GM23338 (cell line): ENCODE data around the gene CDC42BPA. TPM values are rescaled to one million over a fixed set of nuclear protein-coding genes. Genes with fewer than 3 reads are reported as not detected.

ENCODE experiments used
- ATAC-seq: fragments of 200-7000 bp; cut with Tn5 transposase; 3 replicates; pipeline ENCODE4 v1.9.1; 2020
- DNase-seq: peaks from one replicate; pipeline ENCODE4 v3.0.0-alpha.2; 2015; ENCODE audit warnings: low spot score
- H2AFZ ChIP-seq: fragments of 200-600 bp; sonication (generic); 2 replicates; pipeline ENCODE4 v1.8.0; 2016; ENCODE audit warnings: antibody characterized with exemption, mild to moderate bottlenecking, moderate library complexity
- H3F3A ChIP-seq: fragments of 200-600 bp; sonication (generic); replicated peaks from 2 replicates; pipeline ENCODE4 v1.8.0; 2017; ENCODE audit warnings: antibody characterized with exemption, mixed run types, low read depth
- H3K27ac ChIP-seq: fragments of 200-600 bp; sonication (generic); 2 replicates; pipeline ENCODE4 v1.6.1; 2016; ENCODE audit warnings: low read depth
- H3K27me3 ChIP-seq: fragments of 200-600 bp; sonication (generic); 2 replicates; pipeline ENCODE4 v1.8.0; 2016; ENCODE audit warnings: mild to moderate bottlenecking, mixed run types, moderate library complexity; ENCODE audit not compliant: insufficient read depth
- H3K36me3 ChIP-seq: fragments of 200-600 bp; sonication (generic); 2 replicates; pipeline ENCODE4 v1.8.0; 2016; ENCODE audit warnings: mild to moderate bottlenecking; ENCODE audit not compliant: insufficient read depth
- H3K4me1 ChIP-seq: fragments of 200-600 bp; sonication (generic); 2 replicates; pipeline ENCODE4 v1.8.0; 2016; ENCODE audit warnings: mild to moderate bottlenecking, moderate library complexity; ENCODE audit not compliant: insufficient read depth
- H3K4me2 ChIP-seq: fragments of 200-600 bp; sonication (generic); 2 replicates; pipeline ENCODE4 v1.7.1; 2017; ENCODE audit warnings: mixed run types
- H3K4me3 ChIP-seq: fragments of 200-600 bp; sonication (generic); 2 replicates; pipeline ENCODE4 v1.6.1; 2016; ENCODE audit warnings: mixed run types
- H3K79me2 ChIP-seq: fragments of 200-600 bp; sonication (generic); replicated peaks from 2 replicates; pipeline ENCODE4 v1.8.0; 2017; ENCODE audit warnings: mild to moderate bottlenecking; ENCODE audit not compliant: insufficient read depth
- H3K9me2 ChIP-seq: fragments of 200-600 bp; sonication (generic); 2 replicates; pipeline ENCODE4 v1.8.0; 2017; ENCODE audit not compliant: insufficient read depth
- H4K20me1 ChIP-seq: fragments of 200-600 bp; sonication (generic); replicated peaks from 2 replicates; pipeline ENCODE4 v1.8.0; 2017; ENCODE audit warnings: mild to moderate bottlenecking; ENCODE audit not compliant: insufficient read depth
- H3K27ac Mint-ChIP-seq: 2 replicates; pipeline ENCODE4 v1.8.0; 2020; ENCODE audit warnings: inconsistent platforms, mild to moderate bottlenecking, moderate library complexity, mixed read lengths
- H3K27me3 Mint-ChIP-seq: 3 replicates; pipeline ENCODE4 v1.8.0; 2022; ENCODE audit warnings: low read depth, mild to moderate bottlenecking, moderate library complexity, mixed read lengths, inconsistent platforms; ENCODE audit not compliant: insufficient read depth, poor library complexity
- H3K36me3 Mint-ChIP-seq: 3 replicates; pipeline ENCODE4 v1.8.0; 2021; ENCODE audit warnings: low read depth, mild to moderate bottlenecking, inconsistent platforms, moderate library complexity, mixed read lengths
- H3K4me1 Mint-ChIP-seq: 3 replicates; pipeline ENCODE4 v1.8.0; 2020; ENCODE audit warnings: mild to moderate bottlenecking, inconsistent platforms, mixed read lengths
- H3K4me3 Mint-ChIP-seq: 3 replicates; pipeline ENCODE4 v1.8.0; 2021; ENCODE audit warnings: moderate library complexity, mild to moderate bottlenecking, inconsistent platforms, mixed read lengths
- H3K9me3 Mint-ChIP-seq: 3 replicates; pipeline ENCODE4 v1.8.0; 2020; ENCODE audit warnings: moderate library complexity, mild to moderate bottlenecking, inconsistent platforms, mixed read lengths
- CREB1 ChIP-seq: fragments of 250-450 bp; sonication (Bioruptor Pico); IDR thresholded peaks from 2 replicates; pipeline ENCODE4 v1.5.0; 2020; ENCODE audit warnings: low read depth, mild to moderate bottlenecking, moderate library complexity
- CTCF ChIP-seq, 2 experiments: fragments of 200-600 bp in 1 of 2; sonication (generic) in 1 of 2; conservative IDR thresholded peaks; 2 replicates each; pipeline versions ENCODE4 v1.5.1 to v1.6.1; 2016 to 2017; ENCODE audit warnings: antibody characterized with exemption in 2 of 2, low read depth in 2 of 2, mild to moderate bottlenecking in 2 of 2, moderate library complexity in 1 of 2
- EZH2 ChIP-seq: fragments of 200-600 bp; sonication (generic); IDR thresholded peaks from one replicate; pipeline ENCODE4 v1.8.0; 2017; ENCODE audit warnings: antibody characterized with exemption, mild to moderate bottlenecking, low read depth; ENCODE audit not compliant: unreplicated experiment
- EZH2phosphoT487 ChIP-seq: fragments of 200-600 bp; sonication (generic); IDR thresholded peaks from one replicate; pipeline ENCODE4 v1.8.1; 2018; ENCODE audit warnings: antibody characterized with exemption; ENCODE audit not compliant: unreplicated experiment
- JUNB ChIP-seq: IDR thresholded peaks from one replicate; pipeline ENCODE4 v1.6.1; 2016; ENCODE audit warnings: antibody characterized with exemption; ENCODE audit not compliant: unreplicated experiment
- NANOG ChIP-seq: IDR thresholded peaks from 2 replicates; pipeline ENCODE4 v1.6.1; 2016; ENCODE audit warnings: antibody characterized with exemption, borderline replicate concordance
- POLR2AphosphoS5 ChIP-seq: IDR thresholded peaks from 2 replicates; pipeline ENCODE4 v1.6.1; 2016; ENCODE audit warnings: antibody characterized with exemption, low read depth
- REST ChIP-seq: IDR thresholded peaks from one replicate; pipeline ENCODE4 v1.6.1; 2018; ENCODE audit warnings: antibody characterized with exemption; ENCODE audit not compliant: unreplicated experiment
- STAT1 ChIP-seq: IDR thresholded peaks from one replicate; pipeline ENCODE4 v1.6.1; 2016; ENCODE audit warnings: antibody characterized with exemption; ENCODE audit not compliant: unreplicated experiment
- ZNF114 ChIP-seq: fragments of 250-450 bp; sonication (Bioruptor Pico); IDR thresholded peaks from 2 replicates; pipeline ENCODE4 v1.5.0; 2020; ENCODE audit warnings: mild to moderate bottlenecking, moderate library complexity
- ZNF331 ChIP-seq: fragments of 250-450 bp; sonication (Bioruptor Pico); IDR thresholded peaks from 2 replicates; pipeline ENCODE4 v1.5.0; 2020; ENCODE audit warnings: low read depth, mild to moderate bottlenecking, moderate library complexity
- ZNF462 ChIP-seq: fragments of 250-450 bp; sonication (Bioruptor Pico); IDR thresholded peaks from 2 replicates; pipeline ENCODE4 v1.5.0; 2020; ENCODE audit warnings: mild to moderate bottlenecking, moderate library complexity
- polyA plus RNA-seq: library from polyadenylated mRNA; unstranded; fragments of >200 nt; fragmentation: Nextera tagmentation; extraction: Ambion mirVana; gene quantifications from 2 replicates; pipeline ENCODE4 v1.2.1, GENCODE V29; 2016
- total RNA-seq: library from RNA; depleted of rRNA; stranded (reverse); fragments of >200 nt; shearing (Covaris generic); gene quantifications from 2 replicates; pipeline ENCODE4 v1.2.3, GENCODE V29; 2014

CDC42BPA gene
- total and polyA plus RNA-seq, 2 experiments from 2014 or later: 17.7 to 40.1 TPM

- TF ChIP-seq ZNF462 (CRISPR knock-in tag) (no peak), NANOG (no peak), JUNB (no peak), EZH2 (no peak), ZNF331 (no peak), STAT1 (no peak)
These were observed 2.2 kb upstream of the CDC42BPA start (continued) for GRCh38 chr1:227320476-227320875.

- Histone ChIP-seq H3K4me1 (peaks cover 14% of the 10 kb centered on the region; the same call in 1 of the 2 replicates), H3K27me3 (no peaks in the 10 kb centered on the region), H2AFZ (peak overlapping the region; percentile 52; the same call in 1 of the 2 replicates), H3K4me3 (peak overlapping the region; percentile 70), H3K36me3 (no peaks in the 10 kb centered on the region), H3K79me2 (peaks cover 35% of the 10 kb centered on the region), H3K4me2 (peak overlapping the region; percentile 81), H3K27ac (peak overlapping the region; percentile 86), H4K20me1 (no peaks in the 10 kb centered on the region), H3F3A (no peaks in the 10 kb centered on the region; the same call in 1 of the 2 replicates), H3K9me2 (no peaks in the 10 kb centered on the region)
- Mint-ChIP-seq H3K27me3 (peaks cover 13% of the 10 kb centered on the region), H3K4me1 (peaks cover 30% of the 10 kb centered on the region), H3K36me3 (0 out of 3 replicates have a peak, but pooled peaks cover 3% of the 10 kb centered on the region), H3K9me3 (no peaks in the 10 kb centered on the region), H3K4me3 (peak overlapping the region; percentile 88), H3K27ac (peak overlapping the region; percentile 86)
- peak; percentile 79 for DNase-seq
- peak; percentile 71 for ATAC-seq
- TF ChIP-seq JUNB (no peak), NANOG (no peak), STAT1 (no peak), EZH2phosphoT487 (no peak), POLR2AphosphoS5 (no peak; the same call in 1 of the 2 replicates), REST (no peak), CREB1 (no peak), CTCF (conservative IDR thresholded peaks at IDR 0.05; ENCODE audit: low read depth in 2 of 2) (no peak), ZNF331 (no peak), EZH2 (no peak), ZNF114 (CRISPR knock-in tag) (no peak)
These were observed 738 bp upstream of the CDC42BPA start for GRCh38 chr1:227318853-227319607.
